DOHH2 (cell line): ENCODE measurements around the gene HSFX1.
"Not testable (repeated sequence)": the region's sequence is repeated elsewhere in the genome, so short reads cannot be mapped to it uniquely, and the experiment has no call there.

Source experiments
- H3F3A ChIP-seq: fragments of 200-600 bp; sonication (generic), shearing (Covaris generic); 2 replicates; pipeline ENCODE4 v1.6.0; 2016; ENCODE audit warnings: antibody characterized with exemption, mild to moderate bottlenecking; ENCODE audit not compliant: control insufficient read depth, insufficient read depth
- H3K27ac ChIP-seq: fragments of 200-600 bp; sonication (generic); 2 replicates; pipeline ENCODE4 v1.5.1; 2014; ENCODE audit warnings: low read depth, mild to moderate bottlenecking, low read length, moderate library complexity
- H3K27me3 ChIP-seq: fragments of 200-600 bp; sonication (generic); 2 replicates; pipeline ENCODE4 v1.6.1; 2014; ENCODE audit warnings: mild to moderate bottlenecking, low read length, mixed read lengths; ENCODE audit not compliant: control insufficient read depth
- H3K36me3 ChIP-seq: fragments of 200-600 bp; sonication (generic); 2 replicates; pipeline ENCODE4 v1.6.1; 2014; ENCODE audit warnings: mild to moderate bottlenecking, low read length, moderate library complexity, mixed read lengths; ENCODE audit not compliant: control insufficient read depth
- H3K4me1 ChIP-seq: fragments of 200-600 bp; sonication (generic); 2 replicates; pipeline ENCODE4 v1.6.1; 2014; ENCODE audit warnings: mild to moderate bottlenecking, low read length, mixed read lengths; ENCODE audit not compliant: control insufficient read depth
- H3K4me2 ChIP-seq: fragments of 200-600 bp; sonication (generic); 2 replicates; pipeline ENCODE4 v1.6.0; 2014; ENCODE audit warnings: mild to moderate bottlenecking, low read length, moderate library complexity
- H3K4me3 ChIP-seq: fragments of 200-600 bp; sonication (generic); 2 replicates; pipeline ENCODE4 v1.5.1; 2014; ENCODE audit warnings: mild to moderate bottlenecking, low read length, mixed read lengths
- H3K79me2 ChIP-seq: fragments of 200-600 bp; sonication (generic); 2 replicates; pipeline ENCODE4 v1.6.1; 2014; ENCODE audit warnings: mild to moderate bottlenecking, low read length, mixed read lengths; ENCODE audit not compliant: control insufficient read depth
- H3K9me2 ChIP-seq: fragments of 200-600 bp; sonication (generic); replicated peaks from 2 replicates; pipeline ENCODE4 v1.6.1; 2014; ENCODE audit warnings: mild to moderate bottlenecking, low read length, mixed read lengths; ENCODE audit not compliant: control insufficient read depth
- H3K9me3 ChIP-seq: fragments of 200-600 bp; sonication (generic); 2 replicates; pipeline ENCODE4 v1.6.1; 2014; ENCODE audit warnings: antibody characterized with exemption, low read length, mixed read lengths; ENCODE audit not compliant: control insufficient read depth, insufficient read depth
- H4K20me1 ChIP-seq: fragments of 200-600 bp; sonication (generic); 2 replicates; pipeline ENCODE4 v1.6.0; 2014; ENCODE audit warnings: low read depth, mild to moderate bottlenecking, antibody characterized with exemption, low read length, moderate library complexity; ENCODE audit not compliant: control insufficient read depth, insufficient read depth
- EZH2phosphoT487 ChIP-seq: fragments of 200-600 bp; sonication (generic); IDR thresholded peaks from 2 replicates; pipeline ENCODE4 v1.6.1; 2017; ENCODE audit warnings: borderline replicate concordance, mild to moderate bottlenecking, antibody characterized with exemption, low read length, moderate library complexity, mixed read lengths
- TF ChIP-seq, protein P1 (sequence below): fragments of 200-600 bp; sonication (generic); IDR thresholded peaks from one replicate; pipeline ENCODE4 v1.5.1; 2014; ENCODE audit warnings: antibody characterized with exemption, mild to moderate bottlenecking, low read depth, low read length; ENCODE audit not compliant: poor library complexity, severe bottlenecking

HSFX1 gene

DNA sequence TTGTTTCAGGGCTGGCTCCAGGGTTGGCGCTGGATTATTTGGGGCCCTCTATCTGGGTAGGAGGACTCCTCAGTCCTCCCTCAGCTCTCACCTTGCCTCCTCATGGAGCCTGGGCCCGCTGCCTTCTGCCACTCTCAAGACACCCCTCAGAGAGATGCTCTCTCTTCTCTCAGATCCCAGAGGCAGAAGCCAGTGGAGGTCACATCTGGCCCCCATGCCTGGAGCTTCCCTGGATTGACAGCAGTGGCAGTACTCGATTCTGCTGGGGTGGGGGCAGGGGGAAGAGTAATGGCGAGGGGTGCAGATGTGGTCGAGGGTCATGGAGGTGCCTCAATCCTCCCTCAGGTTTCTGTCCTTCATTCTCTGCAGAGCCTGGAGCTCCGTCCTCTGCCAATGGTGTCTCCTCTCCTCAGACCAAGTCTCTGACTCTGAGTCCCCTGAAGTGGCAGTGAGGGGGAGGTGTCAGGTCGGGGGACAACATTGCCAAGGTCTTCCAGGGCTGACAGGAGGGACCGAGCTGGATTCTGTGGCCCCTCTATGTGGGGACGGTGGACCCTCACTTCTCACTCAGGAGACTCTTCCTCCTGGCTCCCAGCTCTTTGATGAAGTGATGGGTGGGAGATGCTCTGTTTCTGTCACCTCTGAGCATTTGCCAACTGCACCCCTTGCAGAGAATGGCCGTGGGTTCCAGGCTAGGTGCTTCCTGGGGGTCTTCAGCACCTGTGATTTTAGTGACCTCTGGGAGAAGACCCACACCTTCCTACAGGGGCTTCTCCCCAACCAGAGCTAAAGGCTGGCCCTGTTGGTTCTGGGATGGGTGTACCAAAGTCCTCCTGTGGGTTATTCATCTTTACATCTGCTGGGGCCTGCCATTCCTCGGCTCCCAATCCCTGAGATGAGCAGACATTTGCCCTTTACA is 10.9 kb upstream of the HSFX1 start:
- H3K79me2 ChIP-seq: no peaks in the 10 kb centered on the region
- no peak overlapping the region for H3K4me2 ChIP-seq
- H3K4me1 ChIP-seq: no peaks in the 10 kb centered on the region
- H3F3A ChIP-seq: no peaks in the 10 kb centered on the region
- no peaks in the 10 kb centered on the region for H3K9me2 ChIP-seq
- no peaks in the 10 kb centered on the region for H3K27me3 ChIP-seq
- TF ChIP-seq EZH2phosphoT487: no peak
- TF ChIP-seq, protein P1, sequence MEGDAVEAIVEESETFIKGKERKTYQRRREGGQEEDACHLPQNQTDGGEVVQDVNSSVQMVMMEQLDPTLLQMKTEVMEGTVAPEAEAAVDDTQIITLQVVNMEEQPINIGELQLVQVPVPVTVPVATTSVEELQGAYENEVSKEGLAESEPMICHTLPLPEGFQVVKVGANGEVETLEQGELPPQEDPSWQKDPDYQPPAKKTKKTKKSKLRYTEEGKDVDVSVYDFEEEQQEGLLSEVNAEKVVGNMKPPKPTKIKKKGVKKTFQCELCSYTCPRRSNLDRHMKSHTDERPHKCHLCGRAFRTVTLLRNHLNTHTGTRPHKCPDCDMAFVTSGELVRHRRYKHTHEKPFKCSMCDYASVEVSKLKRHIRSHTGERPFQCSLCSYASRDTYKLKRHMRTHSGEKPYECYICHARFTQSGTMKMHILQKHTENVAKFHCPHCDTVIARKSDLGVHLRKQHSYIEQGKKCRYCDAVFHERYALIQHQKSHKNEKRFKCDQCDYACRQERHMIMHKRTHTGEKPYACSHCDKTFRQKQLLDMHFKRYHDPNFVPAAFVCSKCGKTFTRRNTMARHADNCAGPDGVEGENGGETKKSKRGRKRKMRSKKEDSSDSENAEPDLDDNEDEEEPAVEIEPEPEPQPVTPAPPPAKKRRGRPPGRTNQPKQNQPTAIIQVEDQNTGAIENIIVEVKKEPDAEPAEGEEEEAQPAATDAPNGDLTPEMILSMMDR: no peak
- H3K4me3 ChIP-seq: no peak overlapping the region
- no peaks in the 10 kb centered on the region for H4K20me1 ChIP-seq
- H3K36me3 ChIP-seq: no peaks in the 10 kb centered on the region
- H3K27ac ChIP-seq: no peak overlapping the region
- H3K9me3 ChIP-seq: no peaks in the 10 kb centered on the region

DNA sequence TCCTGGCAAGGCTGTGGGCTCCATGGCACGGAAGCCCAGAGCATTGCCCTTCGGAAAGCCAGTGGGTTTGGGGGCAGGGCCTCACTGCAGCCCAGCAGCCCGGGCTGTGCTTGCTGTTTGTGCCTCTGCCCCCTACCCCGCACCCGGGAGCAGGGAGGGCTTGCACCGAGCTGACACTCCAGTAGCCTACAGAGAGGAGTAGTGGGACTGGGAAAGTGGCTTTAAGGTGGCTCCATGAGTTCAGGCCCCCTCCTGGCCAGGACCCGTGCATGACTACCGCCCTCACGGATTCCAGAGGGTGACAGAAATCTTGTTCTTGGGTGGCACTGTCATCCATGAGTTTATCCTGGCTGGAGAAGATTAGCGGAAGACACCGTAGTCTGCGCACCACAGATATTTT is 3.5 kb upstream of the HSFX1 start:
- H3K9me3 ChIP-seq, H3K4me2 ChIP-seq, H3K4me3 ChIP-seq, H3F3A ChIP-seq, H3K9me2 ChIP-seq, H3K79me2 ChIP-seq, H3K27me3 ChIP-seq, H3K27ac ChIP-seq, H3K36me3 ChIP-seq, H4K20me1 ChIP-seq, H3K4me1 ChIP-seq: not testable (repeated sequence)

DNA sequence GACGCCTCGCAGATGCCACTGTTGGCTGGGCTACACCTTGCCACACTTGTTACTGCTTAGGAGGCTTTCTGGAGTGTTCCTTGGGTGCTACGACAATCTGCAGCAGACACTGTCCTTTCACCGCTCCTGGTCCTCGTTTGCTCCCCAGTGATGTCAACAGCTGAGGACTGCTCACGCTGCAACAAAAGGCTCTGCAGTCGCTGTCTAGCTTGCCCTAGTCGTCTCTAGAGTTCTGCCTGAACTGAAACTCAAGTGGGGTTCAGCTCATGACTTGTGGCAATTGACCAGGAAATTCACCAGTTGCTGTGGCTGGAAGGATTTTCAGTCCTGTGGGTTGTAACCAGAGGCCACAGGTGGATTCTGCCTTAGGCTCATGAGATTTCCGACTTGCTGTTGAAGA is 842 bp upstream of the HSFX1 start:
- not testable (repeated sequence) for H3F3A ChIP-seq, H3K27me3 ChIP-seq, H3K79me2 ChIP-seq, H4K20me1 ChIP-seq, H3K27ac ChIP-seq, H3K36me3 ChIP-seq, H3K9me2 ChIP-seq, H3K9me3 ChIP-seq, H3K4me2 ChIP-seq, H3K4me1 ChIP-seq, H3K4me3 ChIP-seq

DNA sequence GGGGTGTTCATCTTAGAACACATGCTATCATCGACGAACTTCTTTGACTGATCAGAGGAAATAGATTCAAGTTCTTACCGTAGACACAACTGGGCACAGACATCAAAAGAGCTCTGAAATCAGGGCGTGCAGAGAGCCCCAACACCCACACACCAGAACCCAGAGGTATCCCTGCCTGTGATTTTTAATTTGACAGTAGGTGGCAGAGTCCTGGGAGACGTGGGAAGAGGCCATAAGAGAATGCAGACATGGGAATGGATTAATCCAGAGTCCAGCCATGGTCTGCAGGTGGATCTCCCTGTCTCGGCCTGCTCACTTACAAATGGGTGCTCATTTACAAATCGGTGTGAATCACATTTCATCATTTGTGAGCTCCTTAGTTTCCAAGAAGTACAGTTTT is 4.1 kb downstream of the HSFX1 start:
- not testable (repeated sequence) for H3K4me1 ChIP-seq, H3K27ac ChIP-seq, H3F3A ChIP-seq, H3K79me2 ChIP-seq, H3K9me3 ChIP-seq, H3K9me2 ChIP-seq, H4K20me1 ChIP-seq, H3K36me3 ChIP-seq, H3K27me3 ChIP-seq, H3K4me3 ChIP-seq, H3K4me2 ChIP-seq

DNA sequence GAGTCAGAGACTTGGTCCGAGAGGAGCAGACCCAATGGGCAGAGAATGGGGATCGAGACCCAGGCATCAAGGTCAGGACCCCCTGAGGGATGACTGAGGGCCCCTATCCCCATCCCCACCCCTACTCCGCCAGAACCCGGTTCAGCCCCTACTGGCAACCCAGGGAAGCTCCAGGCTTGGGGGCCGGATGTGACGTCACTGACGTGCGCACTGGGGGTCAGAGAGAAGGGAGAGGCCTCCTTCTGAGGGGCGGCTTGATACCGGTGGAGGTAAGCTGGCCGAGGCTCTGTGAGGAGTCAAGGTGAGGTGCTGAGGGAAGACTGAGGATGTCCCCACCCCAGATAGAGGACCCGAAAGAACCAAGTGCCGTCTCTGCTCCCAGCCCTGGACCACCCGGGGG is 7.9 kb downstream of the HSFX1 start, which contains the start of gene MAGEA9:
TSS of gene MAGEA9 (plus strand) at position 204 of the 400 bp plus-strand sequence. CDS start 4,281 bp downstream, outside the sequence.
- H3K9me2 ChIP-seq, H3K4me3 ChIP-seq, H4K20me1 ChIP-seq, H3K27ac ChIP-seq, H3K27me3 ChIP-seq, H3F3A ChIP-seq, H3K79me2 ChIP-seq, H3K4me1 ChIP-seq, H3K36me3 ChIP-seq, H3K4me2 ChIP-seq, H3K9me3 ChIP-seq: not testable (repeated sequence)

DNA sequence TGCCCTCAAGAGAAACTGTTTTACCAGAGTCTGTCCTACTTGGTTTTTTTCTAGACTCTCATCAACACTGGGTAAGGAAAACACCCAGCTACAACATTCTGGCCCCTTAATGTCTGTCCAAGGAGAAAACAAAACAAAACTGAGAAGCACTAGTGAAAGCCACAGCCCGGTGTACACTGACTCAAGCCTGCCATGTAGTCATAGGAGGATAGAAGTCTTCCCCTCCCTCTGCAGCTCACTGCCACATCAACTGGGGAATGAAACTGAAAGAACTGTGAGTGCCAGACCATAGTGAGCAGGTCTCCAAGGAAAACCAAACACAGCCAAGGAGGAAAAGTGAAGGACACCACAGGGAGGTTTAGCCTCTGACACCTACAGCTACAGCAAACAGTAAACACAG is 21.7 kb downstream of the HSFX1 start:
- not testable (repeated sequence) for H3K4me2 ChIP-seq, H3K4me1 ChIP-seq, H3K27ac ChIP-seq, H3K9me2 ChIP-seq, H3K4me3 ChIP-seq, H3K9me3 ChIP-seq, H3K27me3 ChIP-seq, H3K36me3 ChIP-seq, H3K79me2 ChIP-seq, H3F3A ChIP-seq, H4K20me1 ChIP-seq
